ENCODE results near the gene ARHGAP24.

GRCh38 chr4:85676850-85677590 lies 202.1 kb downstream of the ARHGAP24 start:
- TF ChIP-seq CTCF (IDR thresholded peaks at IDR 0.05; ENCODE audit: low read length) (no peak), EZH2 (optimal IDR thresholded peaks at IDR 0.05; ENCODE audit: low read depth, low read length) (no peak)

Data from MM.1S (cell line).